Astrocyte (in vitro differentiated cells and primary cell): Measurements from ENCODE around the gene HOXA13. TPM values are rescaled to one million over a fixed set of nuclear protein-coding genes. Genes with fewer than 3 reads are reported as not detected.
A peak's percentile ranks its signal among the peaks of the same experiment; 100 is the strongest.

ENCODE experiments used
- DNase-seq: peaks from one replicate; pipeline ENCODE4 v3.0.0-alpha.2; 2010; ENCODE audit warnings: low read depth
- FAIRE-seq: peaks from 2 replicates; lab custom pipeline; 2011; peaks lifted over from hg19 to GRCh38; lab: Jason Lieb, UNC
- H2AFZ ChIP-seq: 2 replicates; pipeline ENCODE4 v1.6.0; 2012; ENCODE audit warnings: low read depth, low read length, inconsistent platforms
- H3K27ac ChIP-seq: 2 replicates; pipeline ENCODE4 v1.5.1; 2011; ENCODE audit warnings: low read depth, low read length, inconsistent platforms
- H3K27me3 ChIP-seq: 2 replicates; pipeline ENCODE4 v1.6.0; 2011; ENCODE audit warnings: low read length, inconsistent platforms; ENCODE audit not compliant: insufficient read depth
- H3K36me3 ChIP-seq: 2 replicates; pipeline ENCODE4 v1.5.1; 2011; ENCODE audit warnings: low read length, inconsistent platforms; ENCODE audit not compliant: insufficient read depth
- H3K4me1 ChIP-seq: 2 replicates; pipeline ENCODE4 v1.5.1; 2011; ENCODE audit warnings: low read length, inconsistent platforms; ENCODE audit not compliant: insufficient read depth
- H3K4me2 ChIP-seq: 2 replicates; pipeline ENCODE4 v1.6.0; 2012; ENCODE audit warnings: low read length, inconsistent platforms
- H3K4me3 ChIP-seq: 2 replicates; pipeline ENCODE4 v1.5.1; 2011; ENCODE audit warnings: low read depth, mild to moderate bottlenecking, low read length, inconsistent platforms; ENCODE audit not compliant: insufficient read depth
- H3K79me2 ChIP-seq: 2 replicates; pipeline ENCODE4 v1.6.0; 2012; ENCODE audit warnings: mild to moderate bottlenecking, low read length, inconsistent platforms; ENCODE audit not compliant: insufficient read depth
- H3K9ac ChIP-seq: 2 replicates; pipeline ENCODE4 v1.6.0; 2012; ENCODE audit warnings: mild to moderate bottlenecking, low read length, inconsistent platforms
- H3K9me3 ChIP-seq: 2 replicates; pipeline ENCODE4 v1.5.1; 2012; ENCODE audit warnings: low read depth, mild to moderate bottlenecking, low read length, inconsistent platforms; ENCODE audit not compliant: insufficient read depth
- H4K20me1 ChIP-seq: 2 replicates; pipeline ENCODE4 v1.6.0; 2012; ENCODE audit warnings: low read length, inconsistent platforms; ENCODE audit not compliant: insufficient read depth
- H3K27ac Mint-ChIP-seq: one replicate; pipeline ENCODE4 v1.8.0; 2021; ENCODE audit warnings: mild to moderate bottlenecking, mixed read lengths; ENCODE audit not compliant: unreplicated experiment
- H3K27me3 Mint-ChIP-seq: one replicate; pipeline ENCODE4 v1.8.0; 2021; ENCODE audit warnings: low read depth, mixed read lengths; ENCODE audit not compliant: unreplicated experiment
- H3K36me3 Mint-ChIP-seq: one replicate; pipeline ENCODE4 v1.8.0; 2021; ENCODE audit warnings: low read depth, mixed read lengths; ENCODE audit not compliant: unreplicated experiment
- H3K4me1 Mint-ChIP-seq: one replicate; pipeline ENCODE4 v1.8.0; 2021; ENCODE audit warnings: low read depth, mixed read lengths; ENCODE audit not compliant: unreplicated experiment
- H3K4me3 Mint-ChIP-seq: one replicate; pipeline ENCODE4 v1.8.0; 2021; ENCODE audit warnings: mild to moderate bottlenecking, moderate library complexity, mixed read lengths; ENCODE audit not compliant: unreplicated experiment
- H3K9me3 Mint-ChIP-seq: one replicate; pipeline ENCODE4 v1.8.0; 2021; ENCODE audit warnings: mild to moderate bottlenecking, mixed read lengths; ENCODE audit not compliant: unreplicated experiment
- CTCF ChIP-seq: IDR thresholded peaks from 2 replicates; pipeline ENCODE4 v1.5.1; 2011; ENCODE audit warnings: low read depth, mild to moderate bottlenecking, inconsistent platforms, low read length, moderate library complexity; ENCODE audit not compliant: insufficient read depth
- EZH2 ChIP-seq: IDR thresholded peaks from 2 replicates; pipeline ENCODE4 v1.6.1; 2012; ENCODE audit warnings: mild to moderate bottlenecking, low read length, inconsistent platforms; ENCODE audit not compliant: insufficient read depth
- total RNA-seq: library from RNA; stranded (reverse); gene quantifications from 2 replicates; pipeline ENCODE4 v1.2.1, GENCODE V29; 2021

HOXA13 gene
- total RNA-seq, 1 donor from 2014 or later: not detected

GRCh38 chr7:27152816-27153442, 47.0 kb downstream of the HOXA13 start:
- no peaks in the 10 kb centered on the region for H3K36me3 ChIP-seq
- no peak overlapping the region for H3K9ac ChIP-seq
- no peaks in the 10 kb centered on the region for H3K79me2 ChIP-seq
- Mint-ChIP-seq H3K4me3 (no peak overlapping the region), H3K27ac (peak overlapping the region; percentile 53), H3K27me3 (peaks cover 83% of the 10 kb centered on the region), H3K36me3 (no peaks in the 10 kb centered on the region), H3K4me1 (no peaks in the 10 kb centered on the region), H3K9me3 (peaks cover 55% of the 10 kb centered on the region)
- H3K4me1 ChIP-seq: peaks cover 9% of the 10 kb centered on the region
- H3K9me3 ChIP-seq: peaks cover 19% of the 10 kb centered on the region
- DNase-seq: no peak
- TF ChIP-seq CTCF (no peak), EZH2 (no peak)
- H3K27ac ChIP-seq: no peak overlapping the region
- no peaks in the 10 kb centered on the region for H4K20me1 ChIP-seq
- no peak overlapping the region for H2AFZ ChIP-seq
- H3K4me2 ChIP-seq: no peak overlapping the region
- H3K4me3 ChIP-seq: no peak overlapping the region
- H3K27me3 ChIP-seq: peaks cover 95% of the 10 kb centered on the region
- peak; percentile 50 for FAIRE-seq

- FAIRE-seq (no peak), DNase-seq (no peak)
- Histone ChIP-seq H3K36me3 (no peaks in the 10 kb centered on the region), H3K4me2 (peak within 1 kb of the TSS; percentile 85), H3K4me1 (peaks cover 9% of the 10 kb centered on the region), H3K9ac (no peak within 1 kb of the TSS), H3K27me3 (peaks cover 92% of the 10 kb centered on the region), H3K79me2 (no peaks in the 10 kb centered on the region), H3K9me3 (peaks cover 24% of the 10 kb centered on the region), H3K4me3 (no peak within 1 kb of the TSS), H3K27ac (no peak within 1 kb of the TSS), H4K20me1 (no peaks in the 10 kb centered on the region), H2AFZ (no peak within 1 kb of the TSS)
- no peaks in the 10 kb centered on the region for H3K4me1 Mint-ChIP-seq
- H3K9me3 Mint-ChIP-seq: peaks cover 50% of the 10 kb centered on the region
- H3K4me3 Mint-ChIP-seq: no peak within 1 kb of the TSS
- H3K27ac Mint-ChIP-seq: peak within 1 kb of the TSS; percentile 53
- H3K36me3 Mint-ChIP-seq: no peaks in the 10 kb centered on the region
- TF ChIP-seq EZH2: peak; percentile 63
- no peak for TF ChIP-seq CTCF
- peaks cover 80% of the 10 kb centered on the region for H3K27me3 Mint-ChIP-seq
Measured at GRCh38 chr7:27151931-27152815, 47.7 kb downstream of the HOXA13 start, which contains the start of gene HOXA3. Gene HOXA3, minus strand, starts transcription at chr7:27152583. Its CDS starts 41,943 bp downstream, at chr7:27110640.
